Hepatocyte (in vitro differentiated cells): ENCODE data around the gene ADGRV1. TPM values are rescaled to one million over a fixed set of nuclear protein-coding genes. Genes with fewer than 3 reads are reported as not detected.

Experiments
- DNase-seq: peaks from one replicate; pipeline ENCODE4 v3.0.0-alpha.2; 2016; ENCODE audit warnings: low spot score
- H2AFZ ChIP-seq: fragments of 200-600 bp; sonication (generic); 2 replicates; pipeline ENCODE4 v1.6.0; 2016; ENCODE audit warnings: antibody characterized with exemption, mild to moderate bottlenecking
- H3K27ac ChIP-seq: fragments of 200-600 bp; sonication (generic); 2 replicates; pipeline ENCODE4 v1.5.1; 2016; ENCODE audit warnings: mild to moderate bottlenecking
- H3K27me3 ChIP-seq: fragments of 200-600 bp; sonication (generic); 2 replicates; pipeline ENCODE4 v1.6.1; 2016
- H3K36me3 ChIP-seq: fragments of 200-600 bp; sonication (generic); replicated peaks from 2 replicates; pipeline ENCODE4 v1.5.1; 2016; ENCODE audit warnings: low read depth; ENCODE audit not compliant: insufficient read depth
- H3K4me1 ChIP-seq: fragments of 200-600 bp; sonication (generic); 2 replicates; pipeline ENCODE4 v1.5.1; 2016; ENCODE audit warnings: mild to moderate bottlenecking, moderate library complexity; ENCODE audit not compliant: insufficient read depth
- H3K4me2 ChIP-seq: fragments of 200-600 bp; sonication (generic); 2 replicates; pipeline ENCODE4 v1.6.0; 2016
- H3K4me3 ChIP-seq: fragments of 200-600 bp; sonication (generic); 2 replicates; pipeline ENCODE4 v1.5.1; 2016; ENCODE audit warnings: mild to moderate bottlenecking
- H3K79me2 ChIP-seq: fragments of 200-600 bp; sonication (generic); 2 replicates; pipeline ENCODE4 v1.6.0; 2017; ENCODE audit warnings: mild to moderate bottlenecking
- H3K9me2 ChIP-seq: fragments of 200-600 bp; sonication (generic); replicated peaks from 2 replicates; pipeline ENCODE4 v1.6.0; 2017; ENCODE audit warnings: mild to moderate bottlenecking; ENCODE audit not compliant: insufficient read depth
- H3K9me3 ChIP-seq: fragments of 200-600 bp; sonication (generic); 2 replicates; pipeline ENCODE4 v1.5.1; 2016; ENCODE audit warnings: low read depth, mild to moderate bottlenecking
- H4K20me1 ChIP-seq: fragments of 200-600 bp; sonication (generic); 2 replicates; pipeline ENCODE4 v1.6.0; 2016; ENCODE audit warnings: mild to moderate bottlenecking; ENCODE audit not compliant: insufficient read depth, poor library complexity, severe bottlenecking
- CTCF ChIP-seq: fragments of 200-600 bp; sonication (generic); IDR thresholded peaks from 2 replicates; pipeline ENCODE4 v1.5.1; 2016; ENCODE audit warnings: antibody characterized with exemption, mild to moderate bottlenecking; ENCODE audit not compliant: poor library complexity
- EZH2 ChIP-seq: fragments of 200-600 bp; sonication (generic); IDR thresholded peaks from 2 replicates; pipeline ENCODE4 v1.6.1; 2016; ENCODE audit warnings: antibody characterized with exemption, mild to moderate bottlenecking, borderline replicate concordance
- EZH2phosphoT487 ChIP-seq: fragments of 200-600 bp; sonication (generic); IDR thresholded peaks from one replicate; pipeline ENCODE4 v1.6.1; 2018; ENCODE audit warnings: antibody characterized with exemption, mild to moderate bottlenecking, low read depth, moderate library complexity; ENCODE audit not compliant: unreplicated experiment, severe bottlenecking
- WGBS: methylation state at CpG from one replicate; pipeline ENCODE4 v1.1.6; 2016; ENCODE audit warnings: low lambda C conversion rate; ENCODE audit errors: missing lambda C conversion rate; 5-methylcytosine and 5-hydroxymethylcytosine counted together
- polyA plus RNA-seq: library from polyadenylated mRNA; unstranded; fragments of >200 nt; fragmentation: Nextera tagmentation; extraction: Ambion mirVana; gene quantifications from 2 replicates; pipeline ENCODE4 v1.2.1, GENCODE V29; 2016
- total RNA-seq: library from RNA; depleted of rRNA; stranded (reverse); fragments of >200 nt; gene quantifications from 2 replicates; pipeline ENCODE4 v1.2.3, GENCODE V29; 2014

Gene ADGRV1
- total and polyA plus RNA-seq, 2 experiments from 2014 or later = 74.9 to 88.3 TPM

- DNase-seq = no peak
- H3K27ac ChIP-seq = peak overlapping the region; percentile 68
- TF ChIP-seq CTCF = no peak
- TF ChIP-seq EZH2phosphoT487 = no peak
- TF ChIP-seq EZH2 = no peak
- H2AFZ ChIP-seq = no peak overlapping the region
- H3K36me3 ChIP-seq = no peaks in the 10 kb centered on the region
- H3K9me3 ChIP-seq = no peaks in the 10 kb centered on the region
- H3K4me1 ChIP-seq = peaks cover 52% of the 10 kb centered on the region
- H3K4me2 ChIP-seq = no peak overlapping the region
- no peaks in the 10 kb centered on the region for H3K9me2 ChIP-seq
- H4K20me1 ChIP-seq = no peaks in the 10 kb centered on the region
- no peaks in the 10 kb centered on the region for H3K79me2 ChIP-seq
- H3K27me3 ChIP-seq = no peaks in the 10 kb centered on the region
- WGBS = 79% methylated on average over 2 of the region's 2 CpGs
- no peak overlapping the region for H3K4me3 ChIP-seq
These were observed 467.4 kb downstream of the ADGRV1 start for GRCh38 chr5:91025956-91026355.

GRCh38 chr5:91026466-91026865, 467.9 kb downstream of the ADGRV1 start:
- WGBS = 89% methylated on average over 4 of the region's 4 CpGs
- H2AFZ ChIP-seq = no peak overlapping the region
- H4K20me1 ChIP-seq = no peaks in the 10 kb centered on the region
- H3K9me2 ChIP-seq = no peaks in the 10 kb centered on the region
- TF ChIP-seq CTCF (no peak), EZH2phosphoT487 (no peak), EZH2 (no peak)
- H3K36me3 ChIP-seq = no peaks in the 10 kb centered on the region
- H3K4me2 ChIP-seq = no peak overlapping the region
- no peak overlapping the region for H3K4me3 ChIP-seq
- no peaks in the 10 kb centered on the region for H3K9me3 ChIP-seq
- no peaks in the 10 kb centered on the region for H3K79me2 ChIP-seq
- H3K27me3 ChIP-seq = no peaks in the 10 kb centered on the region
- no peak overlapping the region for H3K27ac ChIP-seq
- peaks cover 55% of the 10 kb centered on the region for H3K4me1 ChIP-seq
- peak; percentile 16 for DNase-seq

GRCh38 chr5:91027405-91028139, 469.0 kb downstream of the ADGRV1 start:
- Histone ChIP-seq H3K27ac (peak overlapping the region; percentile 65), H3K4me2 (peak overlapping the region; percentile 26), H3K79me2 (no peaks in the 10 kb centered on the region), H4K20me1 (no peaks in the 10 kb centered on the region), H3K27me3 (no peaks in the 10 kb centered on the region), H3K4me3 (no peak overlapping the region), H3K9me3 (no peaks in the 10 kb centered on the region), H3K9me2 (no peaks in the 10 kb centered on the region), H3K36me3 (no peaks in the 10 kb centered on the region), H3K4me1 (peaks cover 49% of the 10 kb centered on the region), H2AFZ (no peak overlapping the region)
- TF ChIP-seq EZH2 (no peak), CTCF (no peak), EZH2phosphoT487 (no peak)
- WGBS = 15% methylated on average over 1 of the region's 1 CpG
- no peak for DNase-seq
